Peyer's patch (tissue), 4 donors: ENCODE results near the gene RFTN1. TPM values are rescaled to one million over a fixed set of nuclear protein-coding genes. Genes with fewer than 3 reads are reported as not detected.
A peak's percentile ranks its signal among the peaks of the same experiment; 100 is the strongest.
"Not testable (repeated sequence)": the region's sequence is repeated elsewhere in the genome, so short reads cannot be mapped to it uniquely, and the experiment has no call there.

Source experiments
- DNase-seq, 3 donors: peaks; one replicate each; pipeline ENCODE4 v3.0.0-alpha.2; 2017 to 2019
- H3K27ac ChIP-seq, 4 donors: fragments of 200-600 bp; sonication (generic); one replicate each; pipeline ENCODE4 v1.5.1; 2016 to 2019
- H3K27me3 ChIP-seq, 2 donors: fragments of 200-600 bp; sonication (generic); one replicate each; pipeline ENCODE4 v1.5.1; 2019
- H3K36me3 ChIP-seq, 3 donors: fragments of 200-600 bp; sonication (generic); one replicate each; pipeline ENCODE4 v1.5.1; 2016 to 2019
- H3K4me1 ChIP-seq, 4 donors: fragments of 200-600 bp; sonication (generic); one replicate each; pipeline ENCODE4 v1.5.1; 2016 to 2019
- H3K4me3 ChIP-seq, 4 donors: fragments of 200-600 bp; sonication (generic); 1 replicate in 3 of 4; 2 replicates in 1 of 4; pipeline ENCODE4 v1.5.1; 2016 to 2019; ENCODE audit warnings: mild to moderate bottlenecking in 1 of 4
- H3K9me3 ChIP-seq, 4 donors: fragments of 200-600 bp; sonication (generic); one replicate each; pipeline ENCODE4 v1.5.1; 2016 to 2019; ENCODE audit warnings: mild to moderate bottlenecking in 1 of 4
- CTCF ChIP-seq, 6 experiments: fragments of 450-650 bp in 4 of 6; fragments of 200-600 bp in 2 of 6; sonication (generic) in 1 of 6; IDR thresholded peaks; one replicate each; pipeline ENCODE4 v1.5.1; 2017 to 2019; ENCODE audit warnings: antibody characterized with exemption in 6 of 6, mild to moderate bottlenecking in 3 of 6, moderate library complexity in 1 of 6
- POLR2A ChIP-seq, 2 donors: fragments of 450-650 bp; IDR thresholded peaks; one replicate each; pipeline ENCODE4 v1.5.1; 2017; ENCODE audit warnings: antibody characterized with exemption in 2 of 2, mild to moderate bottlenecking in 2 of 2, moderate library complexity in 2 of 2
- total RNA-seq, 4 donors: library from RNA; depleted of rRNA; stranded (reverse); fragments of >200 nt; gene quantifications; one replicate each; pipeline ENCODE4 v1.1.0, GENCODE V29; 2016

RFTN1 gene
- total RNA-seq, 4 donors from 2014 or later: 6.1 to 135 (median 32.0) TPM

GRCh38 chr3:16313886-16314645 is 199.4 kb downstream of the RFTN1 start:
- no peak overlapping the region for H3K4me3 ChIP-seq
- H3K27me3 ChIP-seq: no peaks in the 10 kb centered on the region
- peaks cover 0 to 15% (median 6%) of the 10 kb centered on the region in 4 donors for H3K4me1 ChIP-seq
- peaks cover 0 to 49% (median 0%) of the 10 kb centered on the region in 3 donors for H3K36me3 ChIP-seq
- H3K27ac ChIP-seq: peak overlapping the region in 1 of 4 donors; percentile 43
- H3K9me3 ChIP-seq: no peaks in the 10 kb centered on the region
- TF ChIP-seq POLR2A (IDR thresholded peaks at IDR 0.05): no peak
- TF ChIP-seq CTCF (IDR thresholded peaks at IDR 0.05): no peak
- no peak for DNase-seq

- Histone ChIP-seq H3K27ac (peak overlapping the region in 3 of 4 donors; percentile 61 to 76 (median 73)), H3K4me3 (no peak overlapping the region), H3K36me3 (peaks cover 0 to 42% (median 0%) of the 10 kb centered on the region in 3 donors), H3K4me1 (peaks cover 0 to 15% (median 2%) of the 10 kb centered on the region in 4 donors), H3K9me3 (no peaks in the 10 kb centered on the region), H3K27me3 (no peaks in the 10 kb centered on the region)
- peak in 2 of 3 donors; percentile 59 to 77 for DNase-seq
- TF ChIP-seq CTCF (IDR thresholded peaks at IDR 0.05) (no peak), POLR2A (IDR thresholded peaks at IDR 0.05) (no peak)
Measured at GRCh38 chr3:16311960-16312451, 201.5 kb downstream of the RFTN1 start.

- not testable (repeated sequence) for H3K27me3 ChIP-seq, H3K9me3 ChIP-seq, DNase-seq, H3K4me3 ChIP-seq
- H3K27ac ChIP-seq: peak overlapping the region in 2 of 4 donors; percentile 12 to 73
- H3K4me1 ChIP-seq: peaks cover 0 to 16% (median 2%) of the 10 kb centered on the region in 4 donors
- peaks cover 0 to 28% (median 0%) of the 10 kb centered on the region in 3 donors for H3K36me3 ChIP-seq
Measured at GRCh38 chr3:16310486-16310885, 203.0 kb downstream of the RFTN1 start.

GRCh38 chr3:16309558-16309957 is 203.9 kb downstream of the RFTN1 start:
- Histone ChIP-seq H3K9me3 (no peaks in the 10 kb centered on the region), H3K4me1 (peaks cover 0 to 23% (median 2%) of the 10 kb centered on the region in 4 donors), H3K27me3 (no peaks in the 10 kb centered on the region), H3K36me3 (peaks cover 0 to 24% (median 0%) of the 10 kb centered on the region in 3 donors), H3K27ac (peak overlapping the region in 2 of 4 donors; percentile 10 to 73), H3K4me3 (no peak overlapping the region)
- no peak for DNase-seq
- TF ChIP-seq POLR2A (IDR thresholded peaks at IDR 0.05): no peak
- no peak for TF ChIP-seq CTCF (IDR thresholded peaks at IDR 0.05)

- Histone ChIP-seq H3K9me3 (no peaks in the 10 kb centered on the region), H3K36me3 (peaks cover 0 to 22% (median 0%) of the 10 kb centered on the region in 3 donors), H3K27me3 (no peaks in the 10 kb centered on the region), H3K27ac (no peak overlapping the region), H3K4me3 (no peak overlapping the region), H3K4me1 (peaks cover 0 to 23% (median 2%) of the 10 kb centered on the region in 4 donors)
- DNase-seq: no peak
- TF ChIP-seq CTCF (IDR thresholded peaks at IDR 0.05): no peak
- no peak for TF ChIP-seq POLR2A (IDR thresholded peaks at IDR 0.05)
Measured at GRCh38 chr3:16308727-16309126, 204.8 kb downstream of the RFTN1 start.

- H3K4me3 ChIP-seq: no peak overlapping the region
- DNase-seq: no peak
- no peak overlapping the region for H3K27ac ChIP-seq
- H3K4me1 ChIP-seq: peaks cover 0 to 23% (median 2%) of the 10 kb centered on the region in 4 donors
- no peaks in the 10 kb centered on the region for H3K27me3 ChIP-seq
- H3K36me3 ChIP-seq: peaks cover 0 to 20% (median 0%) of the 10 kb centered on the region in 3 donors
- no peaks in the 10 kb centered on the region for H3K9me3 ChIP-seq
- no peak for TF ChIP-seq POLR2A (IDR thresholded peaks at IDR 0.05)
- TF ChIP-seq CTCF (IDR thresholded peaks at IDR 0.05): no peak
Measured at GRCh38 chr3:16307832-16308531, 205.5 kb downstream of the RFTN1 start.
